Bronchial smooth muscle cell (primary cell): Measurements from ENCODE around the gene USP17L15. TPM values are rescaled to one million over a fixed set of nuclear protein-coding genes. Genes with fewer than 3 reads are reported as not detected.

Source experiments
- total RNA-seq: library from RNA; depleted of rRNA; stranded (reverse); fragments of >200 nt; gene quantifications from 2 replicates; pipeline ENCODE4 v1.2.1, GENCODE V29; 2014

Gene USP17L15, protein sequence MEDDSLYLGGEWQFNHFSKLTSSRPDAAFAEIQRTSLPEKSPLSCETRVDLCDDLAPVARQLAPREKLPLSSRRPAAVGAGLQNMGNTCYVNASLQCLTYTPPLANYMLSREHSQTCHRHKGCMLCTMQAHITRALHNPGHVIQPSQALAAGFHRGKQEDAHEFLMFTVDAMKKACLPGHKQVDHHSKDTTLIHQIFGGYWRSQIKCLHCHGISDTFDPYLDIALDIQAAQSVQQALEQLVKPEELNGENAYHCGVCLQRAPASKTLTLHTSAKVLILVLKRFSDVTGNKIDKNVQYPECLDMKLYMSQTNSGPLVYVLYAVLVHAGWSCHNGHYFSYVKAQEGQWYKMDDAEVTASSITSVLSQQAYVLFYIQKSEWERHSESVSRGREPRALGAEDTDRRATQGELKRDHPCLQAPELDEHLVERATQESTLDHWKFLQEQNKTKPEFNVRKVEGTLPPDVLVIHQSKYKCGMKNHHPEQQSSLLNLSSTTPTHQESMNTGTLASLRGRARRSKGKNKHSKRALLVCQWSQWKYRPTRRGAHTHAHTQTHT
- not detected in 2 replicates for total RNA-seq

DNA sequence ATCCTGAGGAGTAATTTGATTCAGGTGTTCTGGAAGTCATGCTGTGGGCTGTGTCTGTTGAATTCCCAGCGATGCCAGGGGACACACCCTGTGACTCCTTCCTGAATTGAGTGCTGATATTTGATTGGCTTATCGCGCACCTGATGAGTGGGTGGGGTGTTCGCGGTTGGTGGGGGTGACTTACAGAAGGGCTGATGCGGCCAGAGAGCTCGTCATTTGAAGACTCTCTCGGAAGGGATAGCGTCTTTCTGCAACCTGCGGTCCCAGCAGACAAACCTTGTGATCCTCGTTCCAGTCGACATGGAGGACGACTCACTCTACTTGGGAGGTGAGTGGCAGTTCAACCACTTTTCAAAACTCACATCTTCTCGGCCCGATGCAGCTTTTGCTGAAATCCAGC, at the start of gene USP17L15:
Gene USP17L15 (plus strand): TSS at position 301 of the 400 bp plus-strand sequence. CDS start 0 bp downstream, at position 301.

DNA sequence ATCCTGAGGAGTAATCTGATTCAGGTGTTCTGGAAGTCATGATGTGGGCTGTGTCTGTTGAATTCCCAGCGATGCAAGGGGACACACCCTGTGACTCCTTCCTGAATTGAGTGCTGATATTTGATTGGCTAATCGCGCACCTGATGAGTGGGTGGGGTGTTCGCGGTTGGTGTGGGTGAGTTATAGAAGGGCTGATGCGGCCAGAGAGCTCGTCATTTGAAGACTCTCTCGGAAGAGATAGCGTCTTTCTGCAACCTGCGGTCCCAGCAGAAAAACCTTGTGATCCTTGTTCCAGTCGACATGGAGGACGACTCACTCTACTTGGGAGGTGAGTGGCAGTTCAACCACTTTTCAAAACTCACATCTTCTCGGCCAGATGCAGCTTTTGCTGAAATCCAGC, 23.8 kb upstream of the USP17L15 start, which contains the start of gene USP17L10:
Gene USP17L10 (plus strand): TSS at position 301 of the 400 bp plus-strand sequence. CDS start 0 bp downstream, at position 301.

DNA sequence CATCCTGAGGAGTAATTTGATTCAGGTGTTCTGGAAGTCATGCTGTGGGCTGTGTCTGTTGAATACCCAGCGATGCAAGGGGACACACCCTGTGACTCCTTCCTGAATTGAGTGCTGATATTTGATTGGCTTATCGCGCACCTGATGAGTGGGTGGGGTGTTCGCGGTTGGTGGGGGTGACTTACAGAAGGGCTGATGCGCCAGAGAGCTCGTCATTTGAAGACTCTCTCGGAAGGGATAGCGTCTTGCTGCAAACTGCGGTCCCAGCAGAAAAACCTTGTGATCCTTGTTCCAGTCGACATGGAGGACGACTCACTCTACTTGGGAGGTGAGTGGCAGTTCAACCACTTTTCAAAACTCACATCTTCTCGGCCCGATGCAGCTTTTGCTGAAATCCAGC, 19.1 kb upstream of the USP17L15 start, which contains the start of gene USP17L11:
Gene USP17L11 (plus strand): TSS at position 301 of the 400 bp plus-strand sequence. CDS start 0 bp downstream, at position 301.

DNA sequence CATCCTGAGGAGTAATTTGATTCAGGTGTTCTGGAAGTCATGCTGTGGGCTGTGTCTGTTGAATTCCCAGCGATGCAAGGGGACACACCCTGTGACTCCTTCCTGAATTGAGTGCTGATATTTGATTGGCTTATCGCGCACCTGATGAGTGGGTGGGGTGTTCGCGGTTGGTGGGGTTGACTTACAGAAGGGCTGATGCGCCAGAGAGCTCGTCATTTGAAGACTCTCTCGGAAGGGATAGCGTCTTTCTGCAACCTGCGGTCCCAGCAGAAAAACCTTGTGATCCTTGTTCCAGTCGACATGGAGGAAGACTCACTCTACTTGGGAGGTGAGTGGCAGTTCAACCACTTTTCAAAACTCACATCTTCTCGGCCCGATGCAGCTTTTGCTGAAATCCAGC, 14.3 kb upstream of the USP17L15 start, which contains the start of gene USP17L12:
Gene USP17L12 (plus strand): TSS at position 301 of the 400 bp plus-strand sequence. CDS start 0 bp downstream, at position 301.

DNA sequence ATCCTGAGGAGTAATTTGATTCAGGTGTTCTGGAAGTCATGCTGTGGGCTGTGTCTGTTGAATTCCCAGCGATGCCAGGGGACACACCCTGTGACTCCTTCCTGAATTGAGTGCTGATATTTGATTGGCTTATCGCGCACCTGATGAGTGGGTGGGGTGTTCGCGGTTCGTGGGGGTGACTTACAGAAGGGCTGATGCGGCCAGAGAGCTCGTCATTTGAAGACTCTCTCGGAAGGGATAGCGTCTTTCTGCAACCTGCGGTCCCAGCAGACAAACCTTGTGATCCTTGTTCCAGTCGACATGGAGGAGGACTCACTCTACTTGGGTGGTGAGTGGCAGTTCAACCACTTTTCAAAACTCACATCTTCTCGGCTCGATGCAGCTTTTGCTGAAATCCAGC, 9.6 kb upstream of the USP17L15 start, which contains the start of gene USP17L13:
Gene USP17L13 (plus strand): TSS at position 301 of the 400 bp plus-strand sequence. CDS start 0 bp downstream, at position 301.

DNA sequence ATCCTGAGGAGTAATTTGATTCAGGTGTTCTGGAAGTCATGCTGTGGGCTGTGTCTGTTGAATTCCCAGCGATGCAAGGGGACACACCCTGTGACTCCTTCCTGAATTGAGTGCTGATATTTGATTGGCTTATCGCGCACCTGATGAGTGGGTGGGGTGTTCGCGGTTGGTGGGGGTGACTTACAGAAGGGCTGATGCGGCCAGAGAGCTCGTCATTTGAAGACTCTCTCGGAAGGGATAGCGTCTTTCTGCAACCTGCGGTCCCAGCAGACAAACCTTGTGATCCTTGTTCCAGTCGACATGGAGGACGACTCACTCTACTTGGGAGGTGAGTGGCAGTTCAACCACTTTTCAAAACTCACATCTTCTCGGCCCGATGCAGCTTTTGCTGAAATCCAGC, 9.4 kb downstream of the USP17L15 start, which contains the start of gene USP17L17:
Gene USP17L17 (plus strand): TSS at position 301 of the 400 bp plus-strand sequence. CDS start 0 bp downstream, at position 301.

DNA sequence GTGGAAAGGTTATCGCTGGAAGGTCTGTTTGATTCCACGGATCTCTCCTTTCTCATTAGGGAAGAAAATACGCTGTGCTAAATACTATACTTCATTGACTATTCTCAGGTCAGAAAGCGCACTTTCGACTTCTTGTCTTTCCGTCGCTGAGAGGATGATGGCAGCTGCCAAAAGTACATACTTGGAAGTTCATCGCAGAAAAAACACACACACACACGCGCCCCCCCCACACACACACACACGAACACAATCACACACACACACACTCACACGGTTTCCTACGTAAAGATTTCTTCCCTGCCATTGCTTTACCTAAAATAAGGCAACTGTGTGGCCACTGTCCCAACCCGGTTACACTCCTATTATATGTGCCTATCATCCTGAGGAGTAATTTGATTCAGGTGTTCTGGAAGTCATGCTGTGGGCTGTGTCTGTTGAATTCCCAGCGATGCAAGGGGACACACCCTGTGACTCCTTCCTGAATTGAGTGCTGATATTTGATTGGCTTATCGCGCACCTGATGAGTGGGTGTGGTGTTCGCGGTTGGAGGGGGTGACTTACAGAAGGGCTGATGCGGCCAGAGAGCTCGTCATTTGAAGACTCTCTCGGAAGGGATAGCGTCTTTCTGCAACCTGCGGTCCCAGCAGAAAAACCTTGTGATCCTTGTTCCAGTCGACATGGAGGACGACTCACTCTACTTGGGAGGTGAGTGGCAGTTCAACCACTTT, 13.9 kb downstream of the USP17L15 start, which contains the start of gene USP17L18:
Gene USP17L18 (plus strand): TSS at position 678 of the 728 bp plus-strand sequence. CDS start 0 bp downstream, at position 678.

DNA sequence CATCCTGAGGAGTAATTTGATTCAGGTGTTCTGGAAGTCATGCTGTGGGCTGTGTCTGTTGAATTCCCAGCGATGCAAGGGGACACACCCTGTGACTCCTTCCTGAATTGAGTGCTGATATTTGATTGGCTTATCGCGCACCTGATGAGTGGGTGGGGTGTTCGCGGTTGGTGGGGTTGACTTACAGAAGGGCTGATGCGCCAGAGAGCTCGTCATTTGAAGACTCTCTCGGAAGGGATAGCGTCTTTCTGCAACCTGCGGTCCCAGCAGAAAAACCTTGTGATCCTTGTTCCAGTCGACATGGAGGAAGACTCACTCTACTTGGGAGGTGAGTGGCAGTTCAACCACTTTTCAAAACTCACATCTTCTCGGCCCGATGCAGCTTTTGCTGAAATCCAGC, 18.9 kb downstream of the USP17L15 start, which contains the start of gene USP17L19:
Gene USP17L19 (plus strand): TSS at position 301 of the 400 bp plus-strand sequence. CDS start 0 bp downstream, at position 301.

DNA sequence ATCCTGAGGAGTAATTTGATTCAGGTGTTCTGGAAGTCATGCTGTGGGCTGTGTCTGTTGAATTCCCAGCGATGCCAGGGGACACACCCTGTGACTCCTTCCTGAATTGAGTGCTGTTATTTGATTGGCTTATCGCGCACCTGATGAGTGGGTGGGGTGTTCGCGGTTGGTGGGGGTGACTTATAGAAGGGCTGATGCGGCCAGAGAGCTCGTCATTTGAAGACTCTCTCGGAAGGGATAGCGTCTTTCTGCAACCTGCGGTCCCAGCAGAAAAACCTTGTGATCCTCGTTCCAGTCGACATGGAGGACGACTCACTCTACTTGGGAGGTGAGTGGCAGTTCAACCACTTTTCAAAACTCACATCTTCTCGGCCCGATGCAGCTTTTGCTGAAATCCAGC, 23.6 kb downstream of the USP17L15 start, which contains the start of gene USP17L20:
Gene USP17L20 (plus strand): TSS at position 301 of the 400 bp plus-strand sequence. CDS start 0 bp downstream, at position 301.

DNA sequence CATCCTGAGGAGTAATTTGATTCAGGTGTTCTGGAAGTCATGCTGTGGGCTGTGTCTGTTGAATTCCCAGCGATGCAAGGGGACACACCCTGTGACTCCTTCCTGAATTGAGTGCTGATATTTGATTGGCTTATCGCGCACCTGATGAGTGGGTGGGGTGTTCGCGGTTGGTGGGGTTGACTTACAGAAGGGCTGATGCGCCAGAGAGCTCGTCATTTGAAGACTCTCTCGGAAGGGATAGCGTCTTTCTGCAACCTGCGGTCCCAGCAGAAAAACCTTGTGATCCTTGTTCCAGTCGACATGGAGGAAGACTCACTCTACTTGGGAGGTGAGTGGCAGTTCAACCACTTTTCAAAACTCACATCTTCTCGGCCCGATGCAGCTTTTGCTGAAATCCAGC, 28.4 kb downstream of the USP17L15 start, which contains the start of gene USP17L21:
Gene USP17L21 (plus strand): TSS at position 301 of the 400 bp plus-strand sequence. CDS start 0 bp downstream, at position 301.

DNA sequence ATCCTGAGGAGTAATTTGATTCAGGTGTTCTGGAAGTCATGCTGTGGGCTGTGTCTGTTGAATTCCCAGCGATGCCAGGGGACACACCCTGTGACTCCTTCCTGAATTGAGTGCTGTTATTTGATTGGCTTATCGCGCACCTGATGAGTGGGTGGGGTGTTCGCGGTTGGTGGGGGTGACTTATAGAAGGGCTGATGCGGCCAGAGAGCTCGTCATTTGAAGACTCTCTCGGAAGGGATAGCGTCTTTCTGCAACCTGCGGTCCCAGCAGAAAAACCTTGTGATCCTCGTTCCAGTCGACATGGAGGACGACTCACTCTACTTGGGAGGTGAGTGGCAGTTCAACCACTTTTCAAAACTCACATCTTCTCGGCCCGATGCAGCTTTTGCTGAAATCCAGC, 33.1 kb downstream of the USP17L15 start, which contains the start of gene USP17L22:
Gene USP17L22 (plus strand): TSS at position 301 of the 400 bp plus-strand sequence. CDS start 0 bp downstream, at position 301.

Other genes with a start within 250 kb of the USP17L15 start
- gene FAM90A26, start 64.0 kb upstream of the USP17L15 start, total RNA-seq, result not detected in 2 replicates
- gene USP17L10, start 23.7 kb upstream of the USP17L15 start, total RNA-seq, result not detected in 2 replicates
- gene USP17L11, start 19.0 kb upstream of the USP17L15 start, total RNA-seq, result not detected in 2 replicates
- not detected in 2 replicates for gene USP17L12, start 14.2 kb upstream of the USP17L15 start, total RNA-seq
- not detected in 2 replicates for gene USP17L13, start 9.5 kb upstream of the USP17L15 start, total RNA-seq
- not detected in 2 replicates for gene USP17L17, start 9.5 kb downstream of the USP17L15 start, total RNA-seq
- gene USP17L18, start 14.2 kb downstream of the USP17L15 start, total RNA-seq, result not detected in 2 replicates
- not detected in 2 replicates for gene USP17L19, start 19.0 kb downstream of the USP17L15 start, total RNA-seq
- not detected in 2 replicates for gene USP17L20, start 23.7 kb downstream of the USP17L15 start, total RNA-seq
- not detected in 2 replicates for gene USP17L21, start 28.5 kb downstream of the USP17L15 start, total RNA-seq
- gene USP17L22, start 33.2 kb downstream of the USP17L15 start, total RNA-seq, result not detected in 2 replicates
- not detected in 2 replicates for gene USP17L24, start 90.8 kb downstream of the USP17L15 start, total RNA-seq
- gene USP17L25, start 95.5 kb downstream of the USP17L15 start, total RNA-seq, result not detected in 2 replicates
- gene USP17L26, start 100.3 kb downstream of the USP17L15 start, total RNA-seq, result not detected in 2 replicates
- not detected in 2 replicates for gene USP17L5, start 105.0 kb downstream of the USP17L15 start, total RNA-seq
- gene USP17L27, start 109.8 kb downstream of the USP17L15 start, total RNA-seq, result not detected in 2 replicates
- gene USP17L28, start 114.5 kb downstream of the USP17L15 start, total RNA-seq, result not detected in 2 replicates
- gene USP17L29, start 119.3 kb downstream of the USP17L15 start, total RNA-seq, result not detected in 2 replicates
- gene USP17L30, start 128.7 kb downstream of the USP17L15 start, total RNA-seq, result not detected in 2 replicates
- not detected in 2 replicates for gene DEFB131A, start 210.0 kb downstream of the USP17L15 start, total RNA-seq